Endothelial cell of umbilical vein (primary cell): ENCODE measurements around the gene PLEKHG1. TPM values are rescaled to one million over a fixed set of nuclear protein-coding genes. Genes with fewer than 3 reads are reported as not detected.

Source experiments
- BruUV-seq: library from RNA; stranded (reverse); fragments of 400-500 nt; replicated peaks from 2 replicates; lab custom pipeline; 2021; lab: Mats Ljungman, UMichigan
- CTCF ChIA-PET: fragments of 300-600, 350-600 bp; sonication (Branson Sonifier 250); formaldehyde crosslinking; loops from one replicate; lab custom pipeline; 2021; ENCODE audit warnings: antibody characterized with exemption, inconsistent platforms; lab: Charles Lee
- POLR2A ChIA-PET: fragments of 300-600, 350-600 bp; sonication (Branson Sonifier 250); formaldehyde crosslinking; loops from one replicate; lab custom pipeline; 2021; ENCODE audit warnings: antibody characterized with exemption, inconsistent platforms; lab: Charles Lee
- DNase-seq: peaks from one replicate; pipeline ENCODE4 v3.0.0-alpha.2; 2011; ENCODE audit warnings: low read depth, low spot score
- FAIRE-seq: peaks from 2 replicates; lab custom pipeline; 2011; peaks lifted over from hg19 to GRCh38; lab: Jason Lieb, UNC
- H2AFZ ChIP-seq: 2 replicates; pipeline ENCODE4 v1.6.0; 2012; ENCODE audit warnings: low read depth, low read length, control low read depth, inconsistent platforms
- H3K27ac ChIP-seq: 2 replicates; pipeline ENCODE4 v1.5.1; 2011; ENCODE audit warnings: low read depth, mild to moderate bottlenecking, control low read depth, low read length, moderate library complexity; ENCODE audit not compliant: insufficient read depth
- H3K27me3 ChIP-seq, 2 experiments: 2 replicates each; pipeline versions ENCODE4 v1.6.0 to v1.6.1; 2011; ENCODE audit warnings: low read length in 2 of 2, mixed read lengths in 1 of 2; ENCODE audit not compliant: control insufficient read depth in 2 of 2, insufficient read depth in 2 of 2
- H3K36me3 ChIP-seq, 2 experiments: 2 replicates in 1 of 2; 3 replicates in 1 of 2; pipeline ENCODE4 v1.5.1; 2011; ENCODE audit warnings: low read length in 2 of 2, mild to moderate bottlenecking in 1 of 2, moderate library complexity in 1 of 2; ENCODE audit not compliant: control insufficient read depth in 2 of 2, insufficient read depth in 2 of 2; ENCODE audit errors: extremely low read depth in 1 of 2
- H3K4me1 ChIP-seq: 3 replicates; pipeline ENCODE4 v1.5.1; 2011; ENCODE audit warnings: mild to moderate bottlenecking, low read length; ENCODE audit not compliant: control insufficient read depth, insufficient read depth; ENCODE audit errors: extremely low read depth
- H3K4me2 ChIP-seq: 2 replicates; pipeline ENCODE4 v1.6.1; 2011; ENCODE audit warnings: low read length, control low read depth, mixed read lengths; ENCODE audit not compliant: insufficient read depth
- H3K4me3 ChIP-seq, 3 experiments: fragments of 200-600 bp in 1 of 3; sonication (generic), shearing (Covaris generic) in 1 of 3; replicated peaks in 1 of 3; 2 replicates each; pipeline ENCODE4 v1.5.1; 2011 to 2016; ENCODE audit warnings: control low read depth in 3 of 3, low read length in 3 of 3, mild to moderate bottlenecking in 2 of 3, inconsistent platforms in 1 of 3, low read depth in 1 of 3, moderate library complexity in 1 of 3; ENCODE audit not compliant: insufficient read depth in 1 of 3
- H3K79me2 ChIP-seq: 2 replicates; pipeline ENCODE4 v1.6.0; 2012; ENCODE audit warnings: low read length, inconsistent platforms; ENCODE audit not compliant: control insufficient read depth, insufficient read depth
- H3K9ac ChIP-seq: replicated peaks from 2 replicates; pipeline ENCODE3; 2011; ENCODE audit warnings: low read length, control low read depth; ENCODE audit not compliant: insufficient read depth; ENCODE audit errors: extremely low read depth
- H3K9me1 ChIP-seq: replicated peaks from 3 replicates; pipeline ENCODE4 v1.6.0; 2011; ENCODE audit warnings: mild to moderate bottlenecking, low read length; ENCODE audit not compliant: control insufficient read depth, insufficient read depth; ENCODE audit errors: extremely low read depth
- H3K9me3 ChIP-seq: replicated peaks from 2 replicates; pipeline ENCODE4 v1.5.1; 2012; ENCODE audit warnings: low read length, inconsistent platforms; ENCODE audit not compliant: control insufficient read depth, insufficient read depth
- H4K20me1 ChIP-seq: replicated peaks from 2 replicates; pipeline ENCODE3; 2011; ENCODE audit warnings: mild to moderate bottlenecking, low read length; ENCODE audit not compliant: control insufficient read depth, insufficient read depth; ENCODE audit errors: extremely low read depth
- CTCF ChIP-seq, 2 donors: IDR thresholded peaks; 1 replicate in 1 of 2; 2 replicates in 1 of 2; pipeline ENCODE4 v1.5.1; 2011; ENCODE audit warnings: low read length in 2 of 2, mild to moderate bottlenecking in 2 of 2, moderate library complexity in 2 of 2, control low read depth in 1 of 2, inconsistent platforms in 1 of 2, low read depth in 1 of 2; ENCODE audit not compliant: insufficient read depth in 1 of 2; ENCODE audit errors: extremely low read depth in 1 of 2
- EZH2 ChIP-seq: IDR thresholded peaks from 2 replicates; pipeline ENCODE4 v1.6.1; 2012; ENCODE audit warnings: borderline replicate concordance, low read depth, mild to moderate bottlenecking, moderate library complexity, low read length, inconsistent platforms; ENCODE audit not compliant: severe bottlenecking
- FOS ChIP-seq: IDR thresholded peaks from 2 replicates; pipeline ENCODE4 v1.6.1; 2011; ENCODE audit warnings: mild to moderate bottlenecking, low read length, moderate library complexity, borderline replicate concordance; ENCODE audit not compliant: insufficient read depth
- GATA2 ChIP-seq: IDR thresholded peaks from 2 replicates; pipeline ENCODE4 v1.7.0; 2011; ENCODE audit warnings: low read depth, mild to moderate bottlenecking, moderate library complexity, mixed read lengths, low read length; ENCODE audit not compliant: insufficient read length, insufficient read depth
- JUN ChIP-seq: IDR thresholded peaks from 2 replicates; pipeline ENCODE4 v1.6.1; 2011; ENCODE audit warnings: borderline replicate concordance, low read depth; ENCODE audit not compliant: insufficient read length, insufficient read depth
- MAX ChIP-seq: IDR thresholded peaks from 2 replicates; pipeline ENCODE4 v1.6.1; 2011; ENCODE audit not compliant: insufficient read depth, insufficient read length
- MYC ChIP-seq: IDR thresholded peaks from one replicate; pipeline ENCODE4 v1.6.1; 2011; ENCODE audit warnings: mild to moderate bottlenecking, low read depth, low read length
- POLR2A ChIP-seq: IDR thresholded peaks from 2 replicates; pipeline ENCODE4 v1.6.1; 2012; ENCODE audit warnings: low read depth, mild to moderate bottlenecking, control low read depth, low read length
- POLR2AphosphoS5 ChIP-seq: IDR thresholded peaks from 2 replicates; pipeline ENCODE4 v1.6.1; 2012; ENCODE audit warnings: low read depth, mild to moderate bottlenecking, control low read depth, low read length, moderate library complexity; ENCODE audit not compliant: insufficient read depth
- dilution Hi-C: fragments of 300-500 bp; cut with MboI; formaldehyde crosslinking; loops from one replicate; pipeline ENCODE4 v1.15.0; 2019; ENCODE audit warnings: low sequenced_read_pairs; ENCODE audit not compliant: extremely low pct_ligation_motif_present
- intact Hi-C: fragments of 100-400 bp; cut with micrococcal nuclease; formaldehyde crosslinking; loops from one replicate; pipeline ENCODE4 v1.10.0; 2022
- polyA plus RNA-seq, 4 experiments: library from polyadenylated mRNA; depleted of rRNA in 3 of 4; stranded (reverse) in 3 of 4; unstranded in 1 of 4; fragments of >200 nt; gene quantifications; 2 replicates each; pipeline versions ENCODE4 v1.2.1 to v1.2.3, GENCODE V29; 2011 to 2012; ENCODE audit warnings: missing spikeins in 1 of 4
- total RNA-seq: library from RNA; stranded (reverse); gene quantifications from 2 replicates; pipeline ENCODE4 v1.2.3, GENCODE V29; 2021

Gene PLEKHG1
- total and polyA plus RNA-seq, 2 donors (not counting 3 experiments of a cell fraction or from before 2014, with no cell fraction given) = 8.8 to 62.5 TPM

- dilution Hi-C loops = no loop called here
- Histone ChIP-seq H3K27me3 (no peaks in the 10 kb centered on the region), H3K79me2 (no peaks in the 10 kb centered on the region), H3K4me3 (no peak overlapping the region), H3K27ac (no peak overlapping the region), H3K9me3 (no peaks in the 10 kb centered on the region), H4K20me1 (no peaks in the 10 kb centered on the region), H3K4me1 (peaks cover 7% of the 10 kb centered on the region), H3K4me2 (no peak overlapping the region), H3K9me1 (no peaks in the 10 kb centered on the region), H2AFZ (no peak overlapping the region), H3K36me3 (no peaks in the 10 kb centered on the region), H3K9ac (no peak overlapping the region)
- no peak for DNase-seq
- ChIA-PET POLR2A (no interaction called here), CTCF (interaction anchor here (0.8 to 1.3 kb wide), 3 partner anchors 10 to 38 kb away, joined by 3 to 4 read pairs (median 3); no protein-coding TSS in a partner anchor)
- FAIRE-seq = no peak
- TF ChIP-seq CTCF (IDR thresholded peaks at IDR 0.05; ENCODE audit: extremely low read depth in 1 of 2, insufficient read depth in 1 of 2, low read depth in 1 of 2, low read length in 2 of 2) = no peak
- TF ChIP-seq EZH2 = no peak
- no peak for TF ChIP-seq POLR2AphosphoS5
- TF ChIP-seq MAX = no peak
- TF ChIP-seq MYC = no peak
- TF ChIP-seq POLR2A = no peak
- no peak for TF ChIP-seq FOS
- no peak for TF ChIP-seq GATA2
- no peak for TF ChIP-seq JUN
- intact Hi-C loops = no loop called here
- BruUV-seq = no TSS peak
Observed at GRCh38 chr6:150638765-150639164, 39.1 kb downstream of the PLEKHG1 start.
